Measurements from ENCODE around the gene EXOC6.

Gene EXOC6

DNA sequence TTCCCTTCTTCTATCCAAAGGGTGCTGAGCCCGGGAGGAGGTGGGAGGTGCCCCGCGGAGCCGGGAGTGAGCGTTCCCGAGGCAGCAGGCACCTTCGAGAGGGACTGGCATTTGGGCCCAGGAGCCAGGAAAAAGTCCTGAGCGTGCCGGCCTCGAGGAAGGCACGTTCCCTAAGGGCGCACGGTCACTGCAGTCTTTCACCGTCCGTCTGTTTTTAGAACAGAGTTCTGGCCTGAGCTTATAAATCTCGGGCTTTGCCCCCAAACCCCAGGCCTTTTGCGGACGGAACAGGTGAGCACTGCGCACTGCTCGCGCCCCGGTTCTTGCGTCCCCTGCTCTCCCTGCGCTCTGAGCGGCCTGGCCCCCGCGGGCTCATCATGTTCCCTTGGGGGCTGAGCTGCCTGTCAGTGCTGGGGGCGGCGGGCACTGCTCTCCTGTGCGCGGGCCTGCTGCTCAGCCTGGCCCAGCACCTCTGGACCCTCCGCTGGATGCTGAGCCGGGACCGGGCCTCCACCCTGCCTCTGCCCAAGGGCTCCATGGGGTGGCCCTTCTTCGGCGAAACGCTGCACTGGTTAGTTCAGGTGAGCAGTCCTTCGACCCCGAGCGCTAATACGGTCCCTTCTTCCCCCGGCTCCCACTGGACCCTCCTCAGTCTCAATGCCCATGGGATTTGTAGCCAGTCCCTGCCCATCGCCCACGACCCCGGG lies 212.7 kb downstream of the EXOC6 start:
- peak overlapping the region; percentile 44; the same call in 1 of the 2 replicates for H3K9ac ChIP-seq (ENCODE audit: low read depth, low read length)
- no peaks in the 10 kb centered on the region for H3K36me3 ChIP-seq (ENCODE audit: insufficient read depth, low read length)
- no peaks in the 10 kb centered on the region for H3K9me3 ChIP-seq (ENCODE audit: control insufficient read depth, insufficient read depth, low read length)
- H3K4me1 ChIP-seq (ENCODE audit: insufficient read depth, low read length) = no peaks in the 10 kb centered on the region

GRCh38 chr10:93061594-93062513 lies 213.5 kb downstream of the EXOC6 start:
- Histone ChIP-seq H3K4me1 (ENCODE audit: insufficient read depth, low read length) (no peaks in the 10 kb centered on the region), H3K9ac (ENCODE audit: low read depth, low read length) (peak overlapping the region; percentile 53; the same call in 1 of the 2 replicates), H3K36me3 (ENCODE audit: insufficient read depth, low read length) (no peaks in the 10 kb centered on the region), H3K9me3 (ENCODE audit: control insufficient read depth, insufficient read depth, low read length) (no peaks in the 10 kb centered on the region; the same call in 1 of the 2 replicates)

- Histone ChIP-seq H3K9me3 (ENCODE audit: control insufficient read depth, insufficient read depth, low read length) (no peaks in the 10 kb centered on the region; the same call in 1 of the 2 replicates), H3K36me3 (ENCODE audit: insufficient read depth, low read length) (no peaks in the 10 kb centered on the region), H3K9ac (ENCODE audit: low read depth, low read length) (peak overlapping the region; percentile 53), H3K4me1 (ENCODE audit: insufficient read depth, low read length) (no peaks in the 10 kb centered on the region)
Observed at GRCh38 chr10:93062514-93063143, 214.3 kb downstream of the EXOC6 start.

- no peaks in the 10 kb centered on the region for H3K36me3 ChIP-seq (ENCODE audit: insufficient read depth, low read length)
- H3K9me3 ChIP-seq (ENCODE audit: control insufficient read depth, insufficient read depth, low read length) = no peaks in the 10 kb centered on the region; the same call in 1 of the 2 replicates
- H3K4me1 ChIP-seq (ENCODE audit: insufficient read depth, low read length) = no peaks in the 10 kb centered on the region
- peak overlapping the region; percentile 53; the same call in 1 of the 2 replicates for H3K9ac ChIP-seq (ENCODE audit: low read depth, low read length)
Observed at GRCh38 chr10:93063144-93063976, 215.0 kb downstream of the EXOC6 start.

DNA sequence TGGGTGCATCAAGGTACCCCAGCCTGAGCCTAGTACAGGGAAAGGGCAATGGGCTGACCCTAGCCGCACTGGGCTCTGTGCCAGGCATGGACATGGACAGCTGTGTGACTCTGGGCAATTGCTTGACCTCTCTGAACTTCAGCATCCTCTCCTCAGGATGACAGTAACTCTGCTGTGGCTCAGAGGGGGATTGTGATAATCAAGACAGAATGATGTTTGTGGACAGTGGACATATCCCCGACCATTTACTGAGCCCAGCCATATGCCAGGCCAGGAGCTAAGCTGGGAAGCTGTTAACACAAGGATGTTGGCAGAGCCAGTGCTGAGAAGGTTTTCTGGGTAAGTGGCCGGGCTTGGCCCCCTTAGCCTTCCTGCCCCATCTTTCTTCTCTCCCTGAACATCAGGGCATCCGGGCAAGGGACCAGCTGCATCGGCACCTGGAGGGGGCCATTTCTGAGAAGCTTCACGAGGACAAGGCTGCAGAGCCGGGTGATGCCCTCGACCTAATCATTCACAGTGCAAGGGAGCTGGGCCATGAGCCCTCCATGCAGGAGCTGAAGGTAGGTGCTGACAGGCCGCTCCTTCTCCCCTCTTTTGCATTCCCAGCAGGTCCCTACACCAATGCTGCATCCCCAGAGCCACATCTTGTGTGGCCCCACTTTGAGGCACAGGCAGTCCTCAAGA lies 215.8 kb downstream of the EXOC6 start:
- Histone ChIP-seq H3K9me3 (ENCODE audit: control insufficient read depth, insufficient read depth, low read length) (no peaks in the 10 kb centered on the region; the same call in 1 of the 2 replicates), H3K36me3 (ENCODE audit: insufficient read depth, low read length) (no peaks in the 10 kb centered on the region), H3K4me1 (ENCODE audit: insufficient read depth, low read length) (no peaks in the 10 kb centered on the region), H3K9ac (ENCODE audit: low read depth, low read length) (no peak overlapping the region)

GRCh38 chr10:93064874-93065660 lies 216.7 kb downstream of the EXOC6 start:
- Histone ChIP-seq H3K9ac (ENCODE audit: low read depth, low read length) (peak overlapping the region; percentile 54; the same call in 1 of the 2 replicates), H3K9me3 (ENCODE audit: control insufficient read depth, insufficient read depth, low read length) (no peaks in the 10 kb centered on the region; the same call in 1 of the 2 replicates), H3K36me3 (ENCODE audit: insufficient read depth, low read length) (no peaks in the 10 kb centered on the region), H3K4me1 (ENCODE audit: insufficient read depth, low read length) (no peaks in the 10 kb centered on the region)

DNA sequence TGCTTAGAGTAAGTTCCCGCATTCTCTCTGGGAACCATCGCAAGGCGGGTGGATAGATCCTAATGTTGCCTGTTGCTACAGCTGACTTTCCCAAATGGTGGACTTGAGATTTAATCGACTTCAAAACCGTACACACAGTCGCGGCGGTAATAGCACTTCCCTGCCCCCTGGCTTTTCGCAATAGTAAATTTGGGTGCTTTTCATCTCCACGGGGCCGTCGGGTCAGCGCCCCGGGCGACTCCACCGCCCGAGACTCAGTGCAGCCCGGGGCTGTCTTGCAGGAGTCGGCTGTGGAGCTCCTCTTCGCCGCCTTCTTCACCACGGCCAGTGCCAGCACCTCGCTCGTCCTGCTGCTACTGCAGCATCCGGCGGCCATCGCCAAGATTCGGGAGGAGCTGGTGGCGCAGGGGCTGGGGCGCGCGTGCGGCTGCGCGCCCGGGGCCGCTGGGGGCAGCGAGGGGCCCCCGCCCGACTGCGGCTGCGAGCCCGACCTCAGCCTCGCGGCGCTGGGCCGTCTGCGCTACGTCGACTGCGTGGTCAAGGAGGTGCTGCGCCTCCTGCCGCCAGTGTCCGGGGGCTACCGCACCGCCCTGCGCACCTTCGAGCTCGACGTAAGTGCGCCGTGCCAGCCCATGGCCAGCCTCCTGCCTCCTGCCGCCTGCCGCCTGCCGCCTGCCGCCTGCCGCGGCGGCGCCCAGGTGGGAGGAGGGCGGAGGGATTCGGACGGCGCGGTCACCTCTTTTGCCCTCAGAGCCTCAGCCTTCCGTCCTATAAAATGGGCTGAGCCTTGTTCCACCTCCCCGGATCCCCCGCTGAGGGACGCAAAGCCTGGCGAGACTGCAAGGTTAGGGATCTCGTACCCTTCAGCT lies 217.6 kb downstream of the EXOC6 start:
- H3K36me3 ChIP-seq (ENCODE audit: insufficient read depth, low read length) = no peaks in the 10 kb centered on the region
- H3K9ac ChIP-seq (ENCODE audit: low read depth, low read length) = peak overlapping the region; percentile 54
- H3K9me3 ChIP-seq (ENCODE audit: control insufficient read depth, insufficient read depth, low read length) = no peaks in the 10 kb centered on the region; the same call in 1 of the 2 replicates
- H3K4me1 ChIP-seq (ENCODE audit: insufficient read depth, low read length) = no peaks in the 10 kb centered on the region

DNA sequence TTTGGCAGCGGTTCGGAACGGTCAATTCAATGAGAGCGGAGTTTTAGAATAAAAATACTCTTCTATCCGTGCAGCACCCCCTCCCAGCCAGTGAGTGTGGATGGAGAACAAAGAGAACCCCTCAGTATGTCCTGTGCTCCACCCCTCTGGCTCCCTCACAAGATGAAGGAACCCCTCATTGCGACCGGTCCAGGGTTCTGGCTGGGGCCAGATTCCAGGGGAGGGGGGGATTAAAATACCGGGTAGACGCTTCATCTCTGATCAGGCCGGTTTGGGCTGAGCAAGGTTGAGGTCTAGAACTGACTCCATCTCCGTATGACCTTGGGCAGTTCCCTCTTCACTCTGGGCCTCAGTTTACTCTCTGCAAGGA lies 218.2 kb downstream of the EXOC6 start:
- H3K4me1 ChIP-seq (ENCODE audit: insufficient read depth, low read length) = no peaks in the 10 kb centered on the region
- no peak overlapping the region for H3K9ac ChIP-seq (ENCODE audit: low read depth, low read length)
- H3K36me3 ChIP-seq (ENCODE audit: insufficient read depth, low read length) = no peaks in the 10 kb centered on the region
- H3K9me3 ChIP-seq (ENCODE audit: control insufficient read depth, insufficient read depth, low read length) = no peaks in the 10 kb centered on the region; the same call in 1 of the 2 replicates

DNA sequence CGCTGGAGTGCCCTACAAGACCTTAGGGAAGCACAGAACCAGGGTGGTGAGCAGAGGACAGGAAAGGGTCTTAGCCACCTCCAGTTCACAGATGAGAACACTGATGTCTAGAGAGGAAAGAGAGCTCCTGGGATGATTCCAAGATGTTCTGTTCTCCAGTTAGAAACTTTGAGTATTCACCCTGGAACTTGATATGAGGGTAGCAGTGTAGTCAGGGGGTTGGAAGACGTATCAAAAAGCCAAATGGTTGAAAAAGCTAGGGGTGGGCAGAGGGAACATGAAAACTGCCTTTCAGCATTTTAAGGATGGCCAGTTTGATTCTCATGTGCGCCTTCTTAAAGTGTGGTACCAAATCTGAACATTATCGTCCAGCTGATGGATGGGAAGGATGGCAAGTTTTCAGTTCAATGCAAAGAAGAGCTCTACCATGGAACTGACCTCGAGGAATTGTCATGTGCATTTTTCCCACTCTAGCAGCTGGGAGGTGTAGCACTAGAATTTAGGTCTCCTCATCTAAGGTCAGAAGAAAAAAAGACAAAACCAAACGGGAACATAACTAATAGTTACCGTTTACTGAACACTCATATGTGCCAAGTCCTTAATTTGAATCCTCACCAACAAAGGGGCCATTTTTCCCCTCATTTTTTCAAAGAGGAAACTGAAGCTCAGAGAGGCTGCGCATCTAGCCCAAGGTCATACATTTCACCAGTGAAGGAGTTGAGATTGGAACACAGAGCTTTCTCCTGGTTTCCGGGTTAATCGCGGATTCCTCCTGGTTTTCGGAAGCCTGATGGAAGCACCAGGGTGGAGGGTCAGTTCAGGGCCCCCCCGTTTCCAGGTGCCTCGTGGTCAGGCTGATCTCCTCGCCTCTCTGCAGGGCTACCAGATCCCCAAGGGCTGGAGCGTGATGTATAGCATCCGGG lies 219.4 kb downstream of the EXOC6 start:
- no peaks in the 10 kb centered on the region for H3K4me1 ChIP-seq (ENCODE audit: insufficient read depth, low read length)
- peak overlapping the region; percentile 40; the same call in 1 of the 2 replicates for H3K9ac ChIP-seq (ENCODE audit: low read depth, low read length)
- H3K36me3 ChIP-seq (ENCODE audit: insufficient read depth, low read length) = no peaks in the 10 kb centered on the region
- H3K9me3 ChIP-seq (ENCODE audit: control insufficient read depth, insufficient read depth, low read length) = no peaks in the 10 kb centered on the region; the same call in 1 of the 2 replicates

GRCh38 chr10:93068411-93069244 lies 220.3 kb downstream of the EXOC6 start:
- Histone ChIP-seq H3K9ac (ENCODE audit: low read depth, low read length) (peak overlapping the region; percentile 40; the same call in 1 of the 2 replicates), H3K9me3 (ENCODE audit: control insufficient read depth, insufficient read depth, low read length) (no peaks in the 10 kb centered on the region; the same call in 1 of the 2 replicates), H3K36me3 (ENCODE audit: insufficient read depth, low read length) (no peaks in the 10 kb centered on the region), H3K4me1 (ENCODE audit: insufficient read depth, low read length) (no peaks in the 10 kb centered on the region)

DNA sequence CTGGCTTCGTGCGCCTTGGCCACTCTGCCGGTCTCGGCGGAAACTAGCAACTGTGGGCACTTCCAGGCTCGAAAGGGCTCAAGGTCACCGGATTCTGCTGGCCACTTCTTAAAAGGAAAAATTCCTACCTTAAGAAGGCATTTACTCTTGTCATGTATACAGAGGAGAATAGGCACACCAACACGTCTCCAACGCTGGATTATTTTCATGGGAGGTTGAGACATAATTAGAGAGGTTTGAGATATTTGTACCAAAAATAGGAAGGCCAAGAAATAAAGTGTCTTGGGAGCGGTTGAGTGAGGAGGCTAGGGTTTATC lies 220.9 kb downstream of the EXOC6 start:
- no peaks in the 10 kb centered on the region; the same call in 1 of the 2 replicates for H3K9me3 ChIP-seq (ENCODE audit: control insufficient read depth, insufficient read depth, low read length)
- no peak overlapping the region; the same call in 1 of the 2 replicates for H3K9ac ChIP-seq (ENCODE audit: low read depth, low read length)
- H3K4me1 ChIP-seq (ENCODE audit: insufficient read depth, low read length) = no peaks in the 10 kb centered on the region
- no peaks in the 10 kb centered on the region for H3K36me3 ChIP-seq (ENCODE audit: insufficient read depth, low read length)
